SK-N-SH (cell line): ENCODE measurements around the gene RPA3. TPM values are rescaled to one million over a fixed set of nuclear protein-coding genes. Genes with fewer than 3 reads are reported as not detected.
A peak's percentile ranks its signal among the peaks of the same experiment; 100 is the strongest.
"Not testable (repeated sequence)": the region's sequence is repeated elsewhere in the genome, so short reads cannot be mapped to it uniquely, and the experiment has no call there.

Experiments used
- CTCF ChIA-PET: fragments of 300-600, 350-600 bp; formaldehyde crosslinking; extraction: SDS; loops from one replicate; lab custom pipeline; 2021; lab: Yijun Ruan, JAX
- POLR2A ChIA-PET: fragments of 350-600 bp; sonication (Branson Sonifier 250); formaldehyde crosslinking; extraction: SDS; loops from one replicate; lab custom pipeline; 2020; ENCODE audit warnings: antibody characterized with exemption, inconsistent platforms; lab: Yijun Ruan, JAX
- DNase-seq: peaks from one replicate; pipeline ENCODE4 v3.0.0; 2012
- H2AFZ ChIP-seq: fragments of 200-600 bp; sonication (generic); 2 replicates; pipeline ENCODE4 v1.8.1; 2016; ENCODE audit warnings: antibody characterized with exemption, mild to moderate bottlenecking, low read depth
- H3F3A ChIP-seq: fragments of 200-600 bp; sonication (generic); replicated peaks from 2 replicates; pipeline ENCODE3; 2016; ENCODE audit warnings: antibody characterized with exemption, mild to moderate bottlenecking; ENCODE audit not compliant: insufficient read depth
- H3K27ac ChIP-seq, 2 experiments: fragments of 200-500 bp in 1 of 2; fragments of 200-600 bp in 1 of 2; sonication (Bioruptor generic) in 1 of 2; sonication (generic), shearing (Covaris generic) in 1 of 2; 2 replicates each; pipeline versions ENCODE4 v1.5.1 to v1.6.1; 2014 to 2016; ENCODE audit warnings: low read depth in 2 of 2, inconsistent platforms in 1 of 2, low read length in 1 of 2, mild to moderate bottlenecking in 1 of 2, mixed read lengths in 1 of 2
- H3K27me3 ChIP-seq: fragments of 200-600 bp; sonication (generic), shearing (Covaris generic); 2 replicates; pipeline ENCODE4 v1.6.1; 2016; ENCODE audit warnings: mixed run types; ENCODE audit not compliant: insufficient read depth
- H3K36me3 ChIP-seq, 2 experiments: fragments of 200-500 bp in 1 of 2; fragments of 200-600 bp in 1 of 2; sonication (Bioruptor generic) in 1 of 2; sonication (generic) in 1 of 2; replicated peaks in 1 of 2; 2 replicates each; pipeline versions ENCODE3 to v1.5.1; 2014 to 2016; ENCODE audit warnings: low read length in 1 of 2, mild to moderate bottlenecking in 1 of 2; ENCODE audit not compliant: insufficient read depth in 2 of 2, control insufficient read depth in 1 of 2
- H3K4me1 ChIP-seq, 2 experiments: fragments of 200-500 bp in 1 of 2; fragments of 200-600 bp in 1 of 2; sonication (Bioruptor generic) in 1 of 2; sonication (generic), shearing (Covaris generic) in 1 of 2; 2 replicates each; pipeline versions ENCODE4 v1.5.1 to v1.6.1; 2014 to 2016; ENCODE audit warnings: low read depth in 1 of 2, low read length in 1 of 2, mixed run types in 1 of 2; ENCODE audit not compliant: insufficient read depth in 2 of 2, control insufficient read depth in 1 of 2
- H3K4me2 ChIP-seq: fragments of 200-600 bp; sonication (generic), shearing (Covaris generic); 2 replicates; pipeline ENCODE4 v1.6.1; 2017; ENCODE audit warnings: mixed run types
- H3K4me3 ChIP-seq, 2 experiments: fragments of 200-500 bp in 1 of 2; fragments of 200-600 bp in 1 of 2; sonication (Bioruptor generic) in 1 of 2; sonication (generic), shearing (Covaris generic) in 1 of 2; 2 replicates each; pipeline versions ENCODE4 v1.5.1 to v1.8.1; 2014 to 2016; ENCODE audit warnings: low read depth in 2 of 2, inconsistent platforms in 1 of 2, low read length in 1 of 2, mild to moderate bottlenecking in 1 of 2, mixed read lengths in 1 of 2, moderate library complexity in 1 of 2
- H3K79me2 ChIP-seq: fragments of 200-600 bp; sonication (generic); 2 replicates; pipeline ENCODE4 v1.8.1; 2017; ENCODE audit warnings: mild to moderate bottlenecking; ENCODE audit not compliant: insufficient read depth
- H3K9ac ChIP-seq: fragments of 200-600 bp; sonication (generic); 2 replicates; pipeline ENCODE4 v1.6.1; 2017; ENCODE audit warnings: mixed run types
- H3K9me2 ChIP-seq: fragments of 200-600 bp; sonication (generic); 2 replicates; pipeline ENCODE4 v1.6.1; 2017; ENCODE audit warnings: mixed run types
- H3K9me3 ChIP-seq: fragments of 200-600 bp; sonication (generic); 2 replicates; pipeline ENCODE4 v1.6.1; 2017; ENCODE audit warnings: mixed run types, mild to moderate bottlenecking, moderate library complexity
- H4K20me1 ChIP-seq: fragments of 200-600 bp; sonication (generic); 2 replicates; pipeline ENCODE4 v1.6.1; 2017; ENCODE audit warnings: mild to moderate bottlenecking, mixed run types; ENCODE audit not compliant: insufficient read depth
- CHD2 ChIP-seq: fragments of 150-350 bp; IDR thresholded peaks from 2 replicates; pipeline ENCODE4 v1.6.1; 2018; ENCODE audit warnings: low read length; ENCODE audit not compliant: partially characterized antibody
- CTCF ChIP-seq: fragments of 200-600 bp; sonication (generic); IDR thresholded peaks from 2 replicates; pipeline ENCODE4 v1.6.1; 2017; ENCODE audit warnings: antibody characterized with exemption, mild to moderate bottlenecking, moderate library complexity
- ELF1 ChIP-seq: IDR thresholded peaks from 2 replicates; pipeline ENCODE4 v1.4.0; 2012
- EP300 ChIP-seq, 2 experiments: IDR thresholded peaks; 2 replicates each; pipeline versions ENCODE4 v1.4.0 to v1.6.1; 2012; ENCODE audit warnings: borderline replicate concordance in 1 of 2, low read depth in 1 of 2, low read length in 1 of 2
- FOXJ3 ChIP-seq: sonication (generic); formaldehyde crosslinking; IDR thresholded peaks from 2 replicates; pipeline ENCODE4 v1.5.1; 2020; ENCODE audit warnings: mild to moderate bottlenecking, missing genetic modification reagents
- GABPA ChIP-seq: IDR thresholded peaks from 2 replicates; pipeline ENCODE4 v1.4.0; 2012; ENCODE audit warnings: low read depth, mild to moderate bottlenecking
- GATA2 ChIP-seq: sonication (generic); formaldehyde crosslinking; IDR thresholded peaks from 2 replicates; pipeline ENCODE4 v1.5.0; 2020; ENCODE audit warnings: mild to moderate bottlenecking, missing genetic modification reagents
- MAX ChIP-seq: IDR thresholded peaks from 2 replicates; pipeline ENCODE4 v1.4.0; 2012; ENCODE audit warnings: low read depth
- MEF2A ChIP-seq: IDR thresholded peaks from 2 replicates; pipeline ENCODE4 v1.4.0; 2012; ENCODE audit warnings: low read depth, borderline replicate concordance
- MXI1 ChIP-seq: IDR thresholded peaks from 2 replicates; pipeline ENCODE4 v1.6.1; 2012; ENCODE audit warnings: mild to moderate bottlenecking, low read depth, low read length, improper control_type of control experiment
- NFIC ChIP-seq: IDR thresholded peaks from 2 replicates; pipeline ENCODE4 v1.4.0; 2012; ENCODE audit warnings: borderline replicate concordance
- RFX5 ChIP-seq: IDR thresholded peaks from 2 replicates; pipeline ENCODE4 v1.6.1; 2012; ENCODE audit warnings: mild to moderate bottlenecking, improper control_type of control experiment, low read length
- RXRA ChIP-seq: IDR thresholded peaks from 2 replicates; pipeline ENCODE4 v1.4.0; 2012; ENCODE audit warnings: low read depth, mild to moderate bottlenecking, borderline replicate concordance
- SMC3 ChIP-seq: IDR thresholded peaks from 2 replicates; pipeline ENCODE4 v1.6.1; 2012; ENCODE audit warnings: low read depth, low read length, improper control_type of control experiment
- TCF12 ChIP-seq: IDR thresholded peaks from 2 replicates; pipeline ENCODE4 v1.4.0; 2012
- TEAD4 ChIP-seq: IDR thresholded peaks from 2 replicates; pipeline ENCODE4 v1.4.0; 2012; ENCODE audit warnings: mild to moderate bottlenecking, borderline replicate concordance; ENCODE audit not compliant: insufficient read depth
- WGBS: methylation state at CpG from one replicate; pipeline ENCODE4 v1.1.6; 2017; ENCODE audit warnings: low lambda C conversion rate; 5-methylcytosine and 5-hydroxymethylcytosine counted together
- polyA plus RNA-seq, 3 experiments: library from polyadenylated mRNA; depleted of rRNA; stranded (reverse); fragments of >200 nt; gene quantifications; 2 replicates each; pipeline ENCODE4 v1.2.3, GENCODE V29; 2012
- TF ChIP-seq, protein P1 (sequence below): IDR thresholded peaks from 2 replicates; pipeline ENCODE4; 2012
- TF ChIP-seq, protein P2 (sequence below): IDR thresholded peaks from 2 replicates; pipeline ENCODE4 v1.6.1; 2012; ENCODE audit warnings: mild to moderate bottlenecking, low read depth, low read length, moderate library complexity
- TF ChIP-seq, protein P3 (sequence below): fragments of 150-350 bp; IDR thresholded peaks from 2 replicates; pipeline ENCODE4 v1.6.1; 2016; ENCODE audit warnings: mild to moderate bottlenecking, low read depth, low read length
- TF ChIP-seq, protein P4 (sequence below): IDR thresholded peaks from 2 replicates; pipeline ENCODE4 v1.4.0; 2012; ENCODE audit warnings: low read depth, borderline replicate concordance

The RPA3 gene
- polyA plus RNA-seq, 1 of the 3 experiments (the other 2 are of a cell fraction), result 39.0 TPM

DNA sequence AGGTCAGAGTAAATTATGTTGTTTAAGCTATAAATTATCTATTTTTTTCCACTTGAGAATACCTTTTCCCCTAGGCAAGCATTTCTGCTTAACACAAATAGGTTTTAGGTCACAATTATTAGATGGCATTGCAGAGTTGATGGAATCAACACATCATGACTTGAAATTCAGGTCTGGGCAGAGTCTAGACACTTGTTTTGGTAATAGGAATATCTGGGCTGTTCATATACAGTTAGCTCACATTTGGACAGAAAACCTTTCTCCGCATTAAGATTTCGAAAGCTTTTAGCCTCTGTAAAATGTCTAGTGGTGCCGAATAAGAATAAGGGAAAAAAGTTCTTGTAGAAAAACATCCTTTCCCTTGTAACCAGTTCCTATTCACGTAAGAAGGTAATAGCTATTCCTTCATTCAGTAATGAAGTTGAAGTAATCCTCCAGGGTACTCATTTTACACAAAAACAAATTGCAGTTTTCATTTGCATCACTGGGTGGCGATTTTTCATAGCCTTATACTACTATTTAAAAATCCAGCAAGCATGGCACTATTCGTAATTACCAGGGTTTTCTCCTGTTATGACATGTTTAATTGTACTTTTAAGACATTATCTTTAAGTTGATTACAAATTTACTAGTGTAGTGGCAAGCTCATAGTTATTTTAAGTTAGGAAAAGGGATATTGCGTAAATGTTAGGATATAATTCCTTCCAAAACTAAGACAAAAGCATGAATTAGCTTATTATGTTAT is 37.0 kb downstream of the RPA3 start (continued):
- TF ChIP-seq MXI1 (peak; percentile 61; the same call in 1 of the 2 replicates), RFX5 (no peak; the same call in 1 of the 2 replicates), GATA2 (peak; percentile 26; the same call in 1 of the 2 replicates), EP300 (IDR thresholded peaks at IDR 0.05; ENCODE audit: borderline replicate concordance in 1 of 2, low read depth in 1 of 2, low read length in 1 of 2) (no peak), ELF1 (no peak), MEF2A (no peak), NFIC (no peak), SMC3 (peak; percentile 88), GABPA (no peak), RXRA (no peak), TEAD4 (no peak), CHD2 (peak; percentile 12), FOXJ3 (CRISPR knock-in tag) (no peak), MAX (no peak), TCF12 (no peak), CTCF (peak; percentile 93)
- TF ChIP-seq, protein P1, sequence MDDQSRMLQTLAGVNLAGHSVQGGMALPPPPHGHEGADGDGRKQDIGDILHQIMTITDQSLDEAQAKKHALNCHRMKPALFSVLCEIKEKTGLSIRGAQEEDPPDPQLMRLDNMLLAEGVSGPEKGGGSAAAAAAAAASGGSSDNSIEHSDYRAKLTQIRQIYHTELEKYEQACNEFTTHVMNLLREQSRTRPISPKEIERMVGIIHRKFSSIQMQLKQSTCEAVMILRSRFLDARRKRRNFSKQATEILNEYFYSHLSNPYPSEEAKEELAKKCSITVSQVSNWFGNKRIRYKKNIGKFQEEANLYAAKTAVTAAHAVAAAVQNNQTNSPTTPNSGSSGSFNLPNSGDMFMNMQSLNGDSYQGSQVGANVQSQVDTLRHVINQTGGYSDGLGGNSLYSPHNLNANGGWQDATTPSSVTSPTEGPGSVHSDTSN, result no peak
- TF ChIP-seq, protein P2, sequence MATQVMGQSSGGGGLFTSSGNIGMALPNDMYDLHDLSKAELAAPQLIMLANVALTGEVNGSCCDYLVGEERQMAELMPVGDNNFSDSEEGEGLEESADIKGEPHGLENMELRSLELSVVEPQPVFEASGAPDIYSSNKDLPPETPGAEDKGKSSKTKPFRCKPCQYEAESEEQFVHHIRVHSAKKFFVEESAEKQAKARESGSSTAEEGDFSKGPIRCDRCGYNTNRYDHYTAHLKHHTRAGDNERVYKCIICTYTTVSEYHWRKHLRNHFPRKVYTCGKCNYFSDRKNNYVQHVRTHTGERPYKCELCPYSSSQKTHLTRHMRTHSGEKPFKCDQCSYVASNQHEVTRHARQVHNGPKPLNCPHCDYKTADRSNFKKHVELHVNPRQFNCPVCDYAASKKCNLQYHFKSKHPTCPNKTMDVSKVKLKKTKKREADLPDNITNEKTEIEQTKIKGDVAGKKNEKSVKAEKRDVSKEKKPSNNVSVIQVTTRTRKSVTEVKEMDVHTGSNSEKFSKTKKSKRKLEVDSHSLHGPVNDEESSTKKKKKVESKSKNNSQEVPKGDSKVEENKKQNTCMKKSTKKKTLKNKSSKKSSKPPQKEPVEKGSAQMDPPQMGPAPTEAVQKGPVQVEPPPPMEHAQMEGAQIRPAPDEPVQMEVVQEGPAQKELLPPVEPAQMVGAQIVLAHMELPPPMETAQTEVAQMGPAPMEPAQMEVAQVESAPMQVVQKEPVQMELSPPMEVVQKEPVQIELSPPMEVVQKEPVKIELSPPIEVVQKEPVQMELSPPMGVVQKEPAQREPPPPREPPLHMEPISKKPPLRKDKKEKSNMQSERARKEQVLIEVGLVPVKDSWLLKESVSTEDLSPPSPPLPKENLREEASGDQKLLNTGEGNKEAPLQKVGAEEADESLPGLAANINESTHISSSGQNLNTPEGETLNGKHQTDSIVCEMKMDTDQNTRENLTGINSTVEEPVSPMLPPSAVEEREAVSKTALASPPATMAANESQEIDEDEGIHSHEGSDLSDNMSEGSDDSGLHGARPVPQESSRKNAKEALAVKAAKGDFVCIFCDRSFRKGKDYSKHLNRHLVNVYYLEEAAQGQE, result no peak
- TF ChIP-seq, protein P3, sequence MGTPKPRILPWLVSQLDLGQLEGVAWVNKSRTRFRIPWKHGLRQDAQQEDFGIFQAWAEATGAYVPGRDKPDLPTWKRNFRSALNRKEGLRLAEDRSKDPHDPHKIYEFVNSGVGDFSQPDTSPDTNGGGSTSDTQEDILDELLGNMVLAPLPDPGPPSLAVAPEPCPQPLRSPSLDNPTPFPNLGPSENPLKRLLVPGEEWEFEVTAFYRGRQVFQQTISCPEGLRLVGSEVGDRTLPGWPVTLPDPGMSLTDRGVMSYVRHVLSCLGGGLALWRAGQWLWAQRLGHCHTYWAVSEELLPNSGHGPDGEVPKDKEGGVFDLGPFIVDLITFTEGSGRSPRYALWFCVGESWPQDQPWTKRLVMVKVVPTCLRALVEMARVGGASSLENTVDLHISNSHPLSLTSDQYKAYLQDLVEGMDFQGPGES, result no peak
- TF ChIP-seq, protein P4, sequence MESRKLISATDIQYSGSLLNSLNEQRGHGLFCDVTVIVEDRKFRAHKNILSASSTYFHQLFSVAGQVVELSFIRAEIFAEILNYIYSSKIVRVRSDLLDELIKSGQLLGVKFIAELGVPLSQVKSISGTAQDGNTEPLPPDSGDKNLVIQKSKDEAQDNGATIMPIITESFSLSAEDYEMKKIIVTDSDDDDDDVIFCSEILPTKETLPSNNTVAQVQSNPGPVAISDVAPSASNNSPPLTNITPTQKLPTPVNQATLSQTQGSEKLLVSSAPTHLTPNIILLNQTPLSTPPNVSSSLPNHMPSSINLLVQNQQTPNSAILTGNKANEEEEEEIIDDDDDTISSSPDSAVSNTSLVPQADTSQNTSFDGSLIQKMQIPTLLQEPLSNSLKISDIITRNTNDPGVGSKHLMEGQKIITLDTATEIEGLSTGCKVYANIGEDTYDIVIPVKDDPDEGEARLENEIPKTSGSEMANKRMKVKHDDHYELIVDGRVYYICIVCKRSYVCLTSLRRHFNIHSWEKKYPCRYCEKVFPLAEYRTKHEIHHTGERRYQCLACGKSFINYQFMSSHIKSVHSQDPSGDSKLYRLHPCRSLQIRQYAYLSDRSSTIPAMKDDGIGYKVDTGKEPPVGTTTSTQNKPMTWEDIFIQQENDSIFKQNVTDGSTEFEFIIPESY, result no peak

- CTCF ChIA-PET, result interaction anchor here (1.6 to 3.3 kb wide), 10 partner anchors 13 to 616 kb away, joined by 4 to 50 read pairs (median 22); no protein-coding TSS in a partner anchor
- not testable (repeated sequence) for H3K9me3 ChIP-seq, DNase-seq
These were observed 38.8 kb downstream of the RPA3 start for GRCh38 chr7:7679640-7680039.

More at GRCh38 chr7:7679640-7680039, 38.8 kb downstream of the RPA3 start:
- H4K20me1 ChIP-seq, H2AFZ ChIP-seq, H3K9ac ChIP-seq, H3K9me2 ChIP-seq, H3K79me2 ChIP-seq, POLR2A ChIA-PET, H3K27ac ChIP-seq, H3K27me3 ChIP-seq, H3F3A ChIP-seq, H3K4me3 ChIP-seq, H3K4me2 ChIP-seq: not testable (repeated sequence)
- 97% methylated on average over 2 of the region's 2 CpGs for WGBS
- H3K4me1 ChIP-seq, result peaks cover 0 to 14% of the 10 kb centered on the region in 2 experiments; a peak in 2 of 4 replicates
- peaks cover 3 to 17% of the 10 kb centered on the region in 2 experiments for H3K36me3 ChIP-seq
